ENCODE results near the gene RACGAP1. TPM values are rescaled to one million over a fixed set of nuclear protein-coding genes. Genes with fewer than 3 reads are reported as not detected.

The RACGAP1 gene, protein sequence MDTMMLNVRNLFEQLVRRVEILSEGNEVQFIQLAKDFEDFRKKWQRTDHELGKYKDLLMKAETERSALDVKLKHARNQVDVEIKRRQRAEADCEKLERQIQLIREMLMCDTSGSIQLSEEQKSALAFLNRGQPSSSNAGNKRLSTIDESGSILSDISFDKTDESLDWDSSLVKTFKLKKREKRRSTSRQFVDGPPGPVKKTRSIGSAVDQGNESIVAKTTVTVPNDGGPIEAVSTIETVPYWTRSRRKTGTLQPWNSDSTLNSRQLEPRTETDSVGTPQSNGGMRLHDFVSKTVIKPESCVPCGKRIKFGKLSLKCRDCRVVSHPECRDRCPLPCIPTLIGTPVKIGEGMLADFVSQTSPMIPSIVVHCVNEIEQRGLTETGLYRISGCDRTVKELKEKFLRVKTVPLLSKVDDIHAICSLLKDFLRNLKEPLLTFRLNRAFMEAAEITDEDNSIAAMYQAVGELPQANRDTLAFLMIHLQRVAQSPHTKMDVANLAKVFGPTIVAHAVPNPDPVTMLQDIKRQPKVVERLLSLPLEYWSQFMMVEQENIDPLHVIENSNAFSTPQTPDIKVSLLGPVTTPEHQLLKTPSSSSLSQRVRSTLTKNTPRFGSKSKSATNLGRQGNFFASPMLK
- 6.1 and 123 TPM in 2 replicates for total RNA-seq

GRCh38 chr12:50025187-50026059, at the start of gene RACGAP1:
Gene RACGAP1 (minus strand): TSS chr12:50025494. CDS start chr12:50016715, 8,779 bp downstream.

GRCh38 chr12:50057000-50057841, 31.9 kb upstream of the RACGAP1 start, which contains the start of gene ASIC1:
Gene ASIC1 (plus strand): TSS chr12:50057596. CDS start chr12:50058767, 1,171 bp downstream.

DNA sequence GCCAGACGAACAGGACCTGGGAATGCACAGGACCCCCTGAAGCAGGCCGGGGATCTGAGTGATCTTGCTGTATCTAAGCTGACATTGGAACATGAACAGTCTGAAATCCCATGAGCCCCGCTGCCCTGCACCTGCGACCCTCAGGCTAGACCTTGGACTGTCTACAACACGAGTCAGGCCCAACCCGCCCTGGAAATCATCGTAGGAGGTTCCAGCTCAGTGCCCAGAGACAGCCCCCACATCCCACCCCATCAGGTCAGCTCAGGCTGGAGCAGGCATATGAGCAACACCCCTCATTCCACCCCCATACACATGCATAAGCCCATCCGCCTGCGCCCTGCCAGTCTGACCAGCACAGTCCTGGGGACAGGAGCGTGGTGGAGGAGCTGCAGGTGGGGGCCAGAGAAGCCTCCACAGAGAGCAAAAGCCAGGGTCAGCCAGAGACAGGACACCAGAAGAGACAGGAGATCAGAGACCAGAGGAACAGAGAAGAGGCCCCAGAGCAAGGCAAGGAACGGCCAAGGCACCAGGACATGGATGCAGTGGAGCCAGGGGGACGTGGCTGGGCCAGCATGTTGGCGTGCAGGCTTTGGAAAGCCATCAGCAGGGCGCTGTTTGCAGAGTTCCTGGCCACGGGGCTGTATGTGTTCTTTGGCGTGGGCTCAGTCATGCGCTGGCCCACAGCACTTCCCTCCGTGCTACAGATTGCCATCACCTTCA, 52.5 kb downstream of the RACGAP1 start, which contains the start of gene AQP6:
Gene AQP6 (plus strand): TSS at position 307 of the 720 bp plus-strand sequence. CDS start 227 bp downstream, at position 534.

GRCh38 chr12:49961111-49961922, 64.0 kb downstream of the RACGAP1 start, which contains the start of gene AQP5:
Gene AQP5 (plus strand): TSS chr12:49961872. CDS start chr12:49962018, 146 bp downstream.

GRCh38 chr12:49950273-49951251, 74.7 kb downstream of the RACGAP1 start, which contains the start of gene AQP2:
Gene AQP2 (plus strand): TSS chr12:49950737. CDS start chr12:49950831, 94 bp downstream.

Other genes with a start within 250 kb of the RACGAP1 start
- 39.7 and 40.3 TPM in 2 replicates for gene NCKAP5L, start 197.1 kb downstream of the RACGAP1 start, total RNA-seq
- gene BCDIN3D, start 182.4 kb downstream of the RACGAP1 start, total RNA-seq: 2.4 and 3.3 TPM in 2 replicates
- 0.29 and 6.6 TPM in 2 replicates for gene FAIM2, start 121.6 kb downstream of the RACGAP1 start, total RNA-seq
- not detected in 2 replicates for gene AQP2, start 74.8 kb downstream of the RACGAP1 start, total RNA-seq
- not detected in 2 replicates for gene AQP5, start 63.6 kb downstream of the RACGAP1 start, total RNA-seq
- gene AQP6, start 52.5 kb downstream of the RACGAP1 start, total RNA-seq: not detected in 2 replicates
- 0.72 and 3.5 TPM in 2 replicates for gene ASIC1, start 32.1 kb upstream of the RACGAP1 start, total RNA-seq
- 52.3 and 89.6 TPM in 2 replicates for gene SMARCD1, start 59.8 kb upstream of the RACGAP1 start, total RNA-seq
- gene GPD1, start 78.5 kb upstream of the RACGAP1 start, total RNA-seq: not detected in 2 replicates
- gene COX14, start 86.7 kb upstream of the RACGAP1 start, total RNA-seq: 28.8 and 29.8 TPM in 2 replicates
- gene CERS5, start 141.9 kb upstream of the RACGAP1 start, total RNA-seq: 34.9 and 36.8 TPM in 2 replicates